ENCODE measurements around the gene PPP6R3. TPM values are rescaled to one million over a fixed set of nuclear protein-coding genes. Genes with fewer than 3 reads are reported as not detected.

The PPP6R3 gene
- total and polyA plus RNA-seq, 10 of the 15 experiments (the other 5 are each of a cell fraction or from before 2014, with no cell fraction given), result 12.4 to 123 (median 74.1) TPM

GRCh38 chr11:68440224-68440623, 20.3 kb upstream of the PPP6R3 start:
- CTCF ChIA-PET, result no interaction called here
- TF ChIP-seq NFYB (IDR thresholded peaks at IDR 0.05; ENCODE audit: insufficient read depth, low read depth, low read length), result no peak
- TF ChIP-seq PAX5 (IDR thresholded peaks at IDR 0.05; ENCODE audit: borderline replicate concordance, low read depth, low read length), result no peak
- TF ChIP-seq NR2C2 (IDR thresholded peaks at IDR 0.05; ENCODE audit: borderline replicate concordance, control insufficient read depth, insufficient read length, low read depth), result no peak
- TF ChIP-seq USF2 (IDR thresholded peaks at IDR 0.05; ENCODE audit: borderline replicate concordance, low read depth, low read length), result no peak
- no peak for TF ChIP-seq ASH2L (IDR thresholded peaks at IDR 0.05; ENCODE audit: borderline replicate concordance, low read depth)
- TF ChIP-seq MTA2 (IDR thresholded peaks at IDR 0.05; ENCODE audit: low read depth), result no peak
- in situ Hi-C loops (cut with MboI), result no loop called here
- RAD21 ChIA-PET (ENCODE audit: unreplicated experiment), result no interaction called here
- POLR2A ChIA-PET, result interaction anchor here (0.5 kb wide), 1 partner anchor 160 kb away, joined by 4 read pairs; no protein-coding TSS in a partner anchor
- Histone ChIP-seq H4K20me1 (ENCODE audit: control insufficient read depth, insufficient read depth) (no peaks in the 10 kb centered on the region), H3K27me3 (replicated peaks in 1 of 2; ENCODE audit: control insufficient read depth in 2 of 2, insufficient read depth in 2 of 2, low read length in 1 of 2) (no peaks in the 10 kb centered on the region), H3K4me1 (ENCODE audit: control insufficient read depth, insufficient read depth, low read length) (peaks cover 5% of the 10 kb centered on the region; the same call in 1 of the 2 replicates), H3K27ac (ENCODE audit: control insufficient read depth, insufficient read depth) (no peak overlapping the region), H3K36me3 (ENCODE audit: control insufficient read depth in 2 of 2, insufficient read depth in 2 of 2, low read length in 1 of 2) (peaks cover 0 to 7% of the 10 kb centered on the region in 2 experiments; a peak in 3 of 4 replicates), H2AFZ (ENCODE audit: control insufficient read depth, low read depth, low read length) (no peak overlapping the region), H3K4me3 (no peak overlapping the region), H3K9me3 (replicated peaks; ENCODE audit: control insufficient read depth, insufficient read depth, low read length) (no peaks in the 10 kb centered on the region), H3K79me2 (ENCODE audit: control insufficient read depth, insufficient read depth, low read length) (no peaks in the 10 kb centered on the region), H3K9ac (ENCODE audit: control insufficient read depth, insufficient read depth, low read length) (no peak overlapping the region), H3K4me2 (ENCODE audit: control insufficient read depth, insufficient read depth) (no peak overlapping the region)
- intact Hi-C loops (cut with micrococcal nuclease; ENCODE audit: unreplicated experiment), result no loop called here
- 76% methylated on average over 8 of the region's 8 CpGs for WGBS (ENCODE audit: insufficient coverage, insufficient replicate concordance, low lambda C conversion rate, missing lambda C conversion rate)
- FAIRE-seq (no peak), DNase-seq (ENCODE audit: low read depth, low spot score) (no peak), ATAC-seq (no peak)
- BruUV-seq (replicated peaks), result no TSS peak
- SMC1A ChIA-PET (ENCODE audit: uncharacterized antibody, unreplicated experiment), result no interaction called here
